Osteoblast (primary cell): ENCODE results near the gene METTL3. TPM values are rescaled to one million over a fixed set of nuclear protein-coding genes. Genes with fewer than 3 reads are reported as not detected.
A peak's percentile ranks its signal among the peaks of the same experiment; 100 is the strongest.

Experiments
- DNase-seq: peaks from one replicate; pipeline ENCODE4 v3.0.0; 2011; ENCODE audit warnings: low spot score, mixed read lengths; ENCODE audit not compliant: insufficient read length; ENCODE audit errors: missing footprints
- H2AFZ ChIP-seq: 2 replicates; pipeline ENCODE4 v1.6.0; 2011; ENCODE audit warnings: mild to moderate bottlenecking, low read length
- H3K27ac ChIP-seq: 2 replicates; pipeline ENCODE4 v1.5.1; 2011; ENCODE audit warnings: mild to moderate bottlenecking, low read depth, low read length, moderate library complexity
- H3K27me3 ChIP-seq: 2 replicates; pipeline ENCODE4 v1.6.0; 2012; ENCODE audit warnings: mild to moderate bottlenecking, control low read depth, inconsistent platforms, low read length, moderate library complexity; ENCODE audit not compliant: insufficient read depth
- H3K36me3 ChIP-seq: 2 replicates; pipeline ENCODE4 v1.5.1; 2011; ENCODE audit warnings: mild to moderate bottlenecking, low read length, control low read depth, moderate library complexity; ENCODE audit not compliant: insufficient read depth
- H3K4me1 ChIP-seq: 2 replicates; pipeline ENCODE4 v1.5.1; 2011; ENCODE audit warnings: mild to moderate bottlenecking, low read length, control low read depth, moderate library complexity; ENCODE audit not compliant: insufficient read depth
- H3K4me2 ChIP-seq: 2 replicates; pipeline ENCODE4 v1.6.0; 2011; ENCODE audit warnings: mild to moderate bottlenecking, low read length; ENCODE audit not compliant: insufficient read depth
- H3K4me3 ChIP-seq: fragments of 200-600 bp; sonication (generic); 3 replicates; pipeline ENCODE4 v1.5.1; 2012; ENCODE audit warnings: mild to moderate bottlenecking, low read length, inconsistent platforms; ENCODE audit not compliant: insufficient read depth
- H3K79me2 ChIP-seq: 2 replicates; pipeline ENCODE4 v1.6.0; 2012; ENCODE audit warnings: mild to moderate bottlenecking, low read length, control low read depth, inconsistent platforms; ENCODE audit not compliant: insufficient read depth
- H3K9me3 ChIP-seq: 2 replicates; pipeline ENCODE4 v1.5.1; 2011; ENCODE audit warnings: low read depth, low read length, control low read depth
- H4K20me1 ChIP-seq: 2 replicates; pipeline ENCODE4 v1.6.0; 2012; ENCODE audit warnings: mild to moderate bottlenecking, low read length, control low read depth; ENCODE audit not compliant: insufficient read depth
- CTCF ChIP-seq: IDR thresholded peaks from 2 replicates; pipeline ENCODE4 v1.5.1; 2011; ENCODE audit warnings: mild to moderate bottlenecking, low read depth, low read length, moderate library complexity; ENCODE audit errors: extremely low read depth
- total RNA-seq: library from RNA; depleted of rRNA; stranded (reverse); fragments of >200 nt; gene quantifications from 2 replicates; pipeline ENCODE4 v1.2.3, GENCODE V29; 2012

The METTL3 gene
- total RNA-seq, 1 donor = 30.4 TPM

GRCh38 chr14:21529515-21529914 is 18.4 kb upstream of the METTL3 start:
- no peak for DNase-seq
- Histone ChIP-seq H3K79me2 (no peaks in the 10 kb centered on the region), H3K4me2 (no peak overlapping the region), H3K27ac (no peak overlapping the region), H3K4me1 (peaks cover 4% of the 10 kb centered on the region), H4K20me1 (no peaks in the 10 kb centered on the region), H3K27me3 (peaks cover 29% of the 10 kb centered on the region), H2AFZ (no peak overlapping the region), H3K36me3 (no peaks in the 10 kb centered on the region), H3K9me3 (no peaks in the 10 kb centered on the region), H3K4me3 (no peak overlapping the region)
- TF ChIP-seq CTCF = no peak

GRCh38 chr14:21528381-21529348 is 17.5 kb upstream of the METTL3 start:
- no peaks in the 10 kb centered on the region for H3K9me3 ChIP-seq
- no peak overlapping the region for H3K4me2 ChIP-seq
- H4K20me1 ChIP-seq = no peaks in the 10 kb centered on the region
- H3K27me3 ChIP-seq = peaks cover 21% of the 10 kb centered on the region
- H2AFZ ChIP-seq = no peak overlapping the region
- H3K4me1 ChIP-seq = peaks cover 4% of the 10 kb centered on the region
- H3K36me3 ChIP-seq = no peaks in the 10 kb centered on the region
- TF ChIP-seq CTCF = no peak
- no peak overlapping the region for H3K4me3 ChIP-seq
- peak; percentile 25 for DNase-seq
- no peaks in the 10 kb centered on the region for H3K79me2 ChIP-seq
- H3K27ac ChIP-seq = no peak overlapping the region

GRCh38 chr14:21527318-21527679 is 16.2 kb upstream of the METTL3 start:
- Histone ChIP-seq H3K9me3 (no peaks in the 10 kb centered on the region), H3K4me1 (peaks cover 4% of the 10 kb centered on the region), H4K20me1 (no peaks in the 10 kb centered on the region), H2AFZ (no peak overlapping the region), H3K27me3 (peaks cover 15% of the 10 kb centered on the region), H3K36me3 (no peaks in the 10 kb centered on the region), H3K27ac (no peak overlapping the region), H3K4me2 (no peak overlapping the region), H3K4me3 (no peak overlapping the region), H3K79me2 (no peaks in the 10 kb centered on the region)
- TF ChIP-seq CTCF = no peak
- DNase-seq = no peak

GRCh38 chr14:21526672-21527317 is 15.7 kb upstream of the METTL3 start:
- Histone ChIP-seq H3K27ac (no peak overlapping the region), H3K4me1 (peaks cover 6% of the 10 kb centered on the region), H2AFZ (peak overlapping the region; percentile 72), H4K20me1 (no peaks in the 10 kb centered on the region), H3K4me3 (peak overlapping the region; percentile 76), H3K79me2 (no peaks in the 10 kb centered on the region), H3K9me3 (no peaks in the 10 kb centered on the region), H3K36me3 (no peaks in the 10 kb centered on the region), H3K4me2 (peak overlapping the region; percentile 79), H3K27me3 (peaks cover 15% of the 10 kb centered on the region)
- no peak for TF ChIP-seq CTCF
- peak; percentile 34 for DNase-seq
